Epithelial cell of esophagus (primary cell): ENCODE results near the gene TNFSF13B.
"Not testable (repeated sequence)": the region's sequence is repeated elsewhere in the genome, so short reads cannot be mapped to it uniquely, and the experiment has no call there.

ENCODE experiments used
- DNase-seq: peaks from one replicate; pipeline ENCODE4 v3.0.0; 2010; ENCODE audit warnings: low read depth
- H3K4me3 ChIP-seq: 2 replicates; pipeline ENCODE4 v1.5.1; 2011; ENCODE audit warnings: mild to moderate bottlenecking, low read length, control low read depth
- CTCF ChIP-seq: IDR thresholded peaks from 2 replicates; pipeline ENCODE4 v1.5.1; 2011; ENCODE audit warnings: low read depth, mild to moderate bottlenecking, low read length, control low read depth, inconsistent platforms; ENCODE audit not compliant: insufficient read depth; ENCODE audit errors: missing control alignments

TNFSF13B gene

GRCh38 chr13:108230377-108230776, 39.1 kb upstream of the TNFSF13B start:
- no peak overlapping the region for H3K4me3 ChIP-seq
- TF ChIP-seq CTCF: no peak
- DNase-seq: no peak

- no peak for TF ChIP-seq CTCF
- no peak overlapping the region for H3K4me3 ChIP-seq
- no peak for DNase-seq
Observed at GRCh38 chr13:108249150-108249549, 20.4 kb upstream of the TNFSF13B start.

- no peak for DNase-seq
- H3K4me3 ChIP-seq: no peak overlapping the region
- TF ChIP-seq CTCF: no peak
Observed at GRCh38 chr13:108257248-108257647, 12.3 kb upstream of the TNFSF13B start.

GRCh38 chr13:108263621-108264355, 5.7 kb upstream of the TNFSF13B start:
- no peak for TF ChIP-seq CTCF
- H3K4me3 ChIP-seq: no peak overlapping the region
- no peak for DNase-seq

- no peak overlapping the region for H3K4me3 ChIP-seq
- TF ChIP-seq CTCF: no peak
- no peak for DNase-seq
Observed at GRCh38 chr13:108266321-108266990, 3.1 kb upstream of the TNFSF13B start.

GRCh38 chr13:108267347-108267746, 2.2 kb upstream of the TNFSF13B start:
- no peak for TF ChIP-seq CTCF
- DNase-seq: no peak
- no peak overlapping the region for H3K4me3 ChIP-seq

GRCh38 chr13:108267855-108268254, 1.7 kb upstream of the TNFSF13B start:
- not testable (repeated sequence) for H3K4me3 ChIP-seq, DNase-seq
